ENCODE data around the gene IQSEC1. TPM values are rescaled to one million over a fixed set of nuclear protein-coding genes. Genes with fewer than 3 reads are reported as not detected.

IQSEC1 gene
- total RNA-seq, 4 donors from 2014 or later, result 31.9 to 35.8 (median 34.8) TPM

DNA sequence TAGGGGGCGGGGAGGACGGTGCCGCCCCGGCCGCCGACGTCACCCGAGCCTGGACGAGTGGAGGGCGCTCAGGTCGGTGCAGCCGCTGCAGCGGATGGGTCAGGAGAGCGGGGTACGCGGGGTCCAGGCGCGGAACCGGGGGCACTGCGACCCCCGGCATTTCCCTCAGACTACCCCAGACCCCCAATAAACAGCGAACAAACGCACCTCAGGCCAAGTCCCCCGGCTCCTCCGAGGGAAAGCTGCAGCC lies 78.9 kb downstream of the IQSEC1 start:
- DNase-seq (ENCODE audit: low spot score in 2 of 2), result no peak
- intact Hi-C loops (cut with DNase I; ENCODE audit: low total_unique reads), result no loop called here

DNA sequence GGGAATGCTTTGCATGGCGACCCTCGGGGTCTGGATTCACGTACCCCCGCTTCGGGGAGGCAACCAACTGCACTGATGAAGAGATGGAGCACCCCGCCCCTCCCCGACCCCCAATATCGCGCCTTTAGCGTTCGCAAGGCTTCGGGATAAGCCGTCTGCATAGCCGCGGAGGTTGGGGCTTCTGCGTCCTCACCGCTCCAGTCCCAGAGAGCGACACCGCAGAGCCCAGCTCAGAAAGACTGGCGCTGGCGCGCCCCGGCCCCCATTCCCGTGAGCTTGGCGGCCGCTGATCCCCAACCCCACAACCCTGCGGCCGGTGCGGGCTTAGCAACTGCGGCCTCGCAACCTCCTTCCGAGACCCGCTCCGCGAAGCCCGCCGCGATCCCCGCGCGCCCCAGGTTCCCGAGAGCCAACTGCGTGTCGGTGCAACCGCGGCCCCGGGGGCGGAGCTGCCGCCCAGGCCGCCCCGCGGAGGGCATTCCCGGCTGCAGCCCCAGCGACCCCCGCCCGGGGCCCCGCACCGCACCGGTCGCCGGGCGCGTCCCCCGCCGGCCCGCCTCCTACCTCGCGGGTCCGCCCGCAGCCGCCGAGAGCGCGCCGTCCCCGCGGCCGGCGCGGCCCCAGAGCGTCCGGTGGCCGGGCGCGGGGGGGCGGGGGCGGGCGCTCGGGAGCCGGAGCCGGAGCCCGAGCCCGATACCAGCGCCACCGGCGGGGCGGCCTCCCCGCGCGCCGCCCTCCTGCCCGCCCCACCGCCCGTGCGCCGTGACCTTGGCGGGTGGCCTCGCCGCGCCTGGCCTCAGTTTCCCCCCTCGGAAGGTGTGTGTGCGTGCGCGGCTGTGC lies 79.5 kb downstream of the IQSEC1 start:
- H3K4me3 ChIP-seq (ENCODE audit: low read depth, poor library complexity, severe bottlenecking), result peak overlapping the region; percentile 64
- intact Hi-C loops (cut with DNase I; ENCODE audit: low total_unique reads), result no loop called here
- DNase-seq (ENCODE audit: low spot score in 2 of 2), result no peak
- TF ChIP-seq POLR2A (IDR thresholded peaks at IDR 0.05), result no peak
- TF ChIP-seq, protein P1, sequence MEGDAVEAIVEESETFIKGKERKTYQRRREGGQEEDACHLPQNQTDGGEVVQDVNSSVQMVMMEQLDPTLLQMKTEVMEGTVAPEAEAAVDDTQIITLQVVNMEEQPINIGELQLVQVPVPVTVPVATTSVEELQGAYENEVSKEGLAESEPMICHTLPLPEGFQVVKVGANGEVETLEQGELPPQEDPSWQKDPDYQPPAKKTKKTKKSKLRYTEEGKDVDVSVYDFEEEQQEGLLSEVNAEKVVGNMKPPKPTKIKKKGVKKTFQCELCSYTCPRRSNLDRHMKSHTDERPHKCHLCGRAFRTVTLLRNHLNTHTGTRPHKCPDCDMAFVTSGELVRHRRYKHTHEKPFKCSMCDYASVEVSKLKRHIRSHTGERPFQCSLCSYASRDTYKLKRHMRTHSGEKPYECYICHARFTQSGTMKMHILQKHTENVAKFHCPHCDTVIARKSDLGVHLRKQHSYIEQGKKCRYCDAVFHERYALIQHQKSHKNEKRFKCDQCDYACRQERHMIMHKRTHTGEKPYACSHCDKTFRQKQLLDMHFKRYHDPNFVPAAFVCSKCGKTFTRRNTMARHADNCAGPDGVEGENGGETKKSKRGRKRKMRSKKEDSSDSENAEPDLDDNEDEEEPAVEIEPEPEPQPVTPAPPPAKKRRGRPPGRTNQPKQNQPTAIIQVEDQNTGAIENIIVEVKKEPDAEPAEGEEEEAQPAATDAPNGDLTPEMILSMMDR (IDR thresholded peaks at IDR 0.05), result no peak
- WGBS, 2 donors, result 0% methylated on average over 6 to 61 of the region's 114 CpGs

More for the DNA sequence above, 78.9 kb downstream of the IQSEC1 start:
- 0 to 1% methylated on average over 18 to 21 of the region's 25 CpGs for WGBS, 2 donors
- peak overlapping the region; percentile 64 for H3K4me3 ChIP-seq (ENCODE audit: low read depth, poor library complexity, severe bottlenecking)
- no peak for TF ChIP-seq POLR2A (IDR thresholded peaks at IDR 0.05)
- TF ChIP-seq, protein P1 (IDR thresholded peaks at IDR 0.05), result no peak

DNA sequence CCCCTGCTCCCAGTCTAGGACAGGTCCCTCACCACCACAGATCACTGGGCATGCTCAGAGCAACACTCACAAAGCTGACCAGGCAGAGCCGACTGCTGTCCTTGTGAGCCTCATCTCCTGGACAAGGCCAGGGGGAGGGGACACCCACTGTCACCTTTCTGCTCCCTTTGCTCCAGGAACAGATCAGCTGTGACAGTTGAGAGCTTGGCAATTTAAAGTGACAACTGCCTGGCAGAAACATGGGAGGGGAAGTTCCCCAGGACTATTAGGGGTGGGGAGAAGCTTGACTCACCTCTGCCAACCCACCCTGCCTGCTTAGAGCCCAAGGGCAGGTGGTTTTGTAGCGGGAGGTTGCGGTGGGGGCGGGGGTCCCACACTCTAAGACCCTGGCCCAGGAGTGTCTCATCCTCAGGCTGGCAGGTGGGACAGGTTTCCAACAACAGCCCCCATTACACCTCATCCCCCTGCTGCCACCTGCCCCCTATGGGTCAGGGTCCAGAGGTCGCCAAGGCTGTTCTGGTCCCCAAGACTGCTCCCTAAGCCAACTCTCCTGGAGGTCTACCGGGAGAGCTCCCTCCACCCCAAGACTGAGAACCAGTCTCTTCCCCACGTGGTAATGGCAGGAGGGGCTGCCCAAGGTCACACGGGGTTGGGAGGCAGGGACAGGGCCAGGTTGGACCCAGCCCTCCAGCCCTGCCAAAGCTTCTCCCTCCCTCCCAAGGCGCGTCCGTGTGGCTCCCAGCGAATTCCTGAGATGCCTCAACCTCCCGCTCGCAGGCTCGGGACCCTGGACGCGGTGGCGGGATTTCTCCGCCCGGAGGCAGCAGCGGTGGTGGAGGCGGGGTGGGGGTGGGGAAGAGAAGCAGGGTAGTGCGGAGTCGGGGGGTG lies 80.4 kb downstream of the IQSEC1 start:
- 26 to 37% methylated on average over 11 to 14 of the region's 24 CpGs for WGBS, 2 donors
- intact Hi-C loops (cut with DNase I; ENCODE audit: low total_unique reads), result no loop called here
- no peak for DNase-seq (ENCODE audit: low spot score in 2 of 2)
- no peak overlapping the region for H3K4me3 ChIP-seq (ENCODE audit: low read depth, poor library complexity, severe bottlenecking)
- TF ChIP-seq, protein P1 (IDR thresholded peaks at IDR 0.05), result no peak
- TF ChIP-seq POLR2A (IDR thresholded peaks at IDR 0.05), result no peak

DNA sequence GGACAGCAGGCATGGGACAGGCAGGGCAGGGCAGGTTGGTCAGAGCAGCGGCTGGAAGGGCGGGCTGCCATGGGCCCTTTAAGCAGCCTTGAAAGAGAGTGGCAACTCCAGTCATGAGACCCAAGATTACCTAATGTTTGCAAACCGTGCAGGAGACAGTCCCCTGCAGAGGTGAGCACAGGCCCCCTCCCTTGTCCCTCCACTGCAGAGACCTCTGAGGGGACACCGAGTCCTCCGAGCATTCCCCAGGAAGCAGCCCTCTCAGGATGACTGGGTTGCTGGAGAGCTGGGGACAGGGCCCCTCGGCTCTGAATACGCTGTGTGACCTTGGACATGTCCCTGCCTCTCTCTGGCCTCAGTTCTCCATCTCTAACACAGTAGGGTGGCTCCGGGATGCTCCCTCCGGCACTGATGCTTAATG lies 81.4 kb downstream of the IQSEC1 start:
- TF ChIP-seq, protein P1 (IDR thresholded peaks at IDR 0.05), result no peak
- TF ChIP-seq POLR2A (IDR thresholded peaks at IDR 0.05), result no peak
- 72 to 83% methylated on average over 4 to 7 of the region's 9 CpGs for WGBS, 2 donors
- intact Hi-C loops (cut with DNase I; ENCODE audit: low total_unique reads), result no loop called here
- H3K4me3 ChIP-seq (ENCODE audit: low read depth, poor library complexity, severe bottlenecking), result no peak overlapping the region
- no peak for DNase-seq (ENCODE audit: low spot score in 2 of 2)

DNA sequence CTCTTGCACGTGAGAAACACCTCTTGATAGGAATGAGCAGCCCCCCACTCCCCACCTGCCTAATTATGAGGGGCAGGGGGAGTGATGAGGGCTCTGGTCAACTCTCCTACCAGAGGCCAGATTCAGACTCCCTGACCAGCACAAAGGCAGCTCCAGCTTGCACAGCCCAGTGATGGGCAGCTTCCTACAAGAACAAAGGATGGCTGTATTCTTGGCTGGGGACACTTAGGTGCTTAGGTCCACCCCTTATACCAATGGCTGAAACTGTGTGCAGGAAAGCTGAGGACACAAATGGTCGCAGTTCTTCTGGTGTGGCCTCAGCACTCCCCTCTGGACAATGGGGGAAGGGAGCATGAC lies 81.8 kb downstream of the IQSEC1 start:
- no peak overlapping the region for H3K4me3 ChIP-seq (ENCODE audit: low read depth, poor library complexity, severe bottlenecking)
- intact Hi-C loops (cut with DNase I; ENCODE audit: low total_unique reads), result no loop called here
- 71 to 87% methylated on average over 2 of the region's 2 CpGs for WGBS, 2 donors
- TF ChIP-seq, protein P1 (IDR thresholded peaks at IDR 0.05), result no peak
- no peak for TF ChIP-seq POLR2A (IDR thresholded peaks at IDR 0.05)
- DNase-seq (ENCODE audit: low spot score in 2 of 2), result no peak

Data from lower leg skin (tissue), 4 donors.